ENCODE measurements around the gene KRTAP10-1. TPM values are rescaled to one million over a fixed set of nuclear protein-coding genes. Genes with fewer than 3 reads are reported as not detected.

Gene KRTAP10-1
- total and polyA plus RNA-seq, 9 of the 15 experiments (the other 6 are each of a cell fraction or from before 2014, with no cell fraction given) = not detected

- TF ChIP-seq RREB1 (CRISPR knock-in tag; IDR thresholded peaks at IDR 0.05) = 0 out of 2 replicates have a peak, but pooled peaks have one; percentile 41
- TF ChIP-seq CHD1 (IDR thresholded peaks at IDR 0.05; ENCODE audit: low read length) = no peak
- TF ChIP-seq ZBTB11 (CRISPR knock-in tag; IDR thresholded peaks at IDR 0.05) = no peak
- TF ChIP-seq HNRNPK (IDR thresholded peaks at IDR 0.05; ENCODE audit: low read depth, low read length, poor library complexity, severe bottlenecking) = no peak
- TF ChIP-seq PRMT5 (CRISPR knock-in tag; IDR thresholded peaks at IDR 0.05) = no peak
- TF ChIP-seq HDAC3 (IDR thresholded peaks at IDR 0.05; ENCODE audit: borderline replicate concordance, partially characterized antibody) = no peak
- TF ChIP-seq ZZZ3 (IDR thresholded peaks at IDR 0.05) = no peak
- TF ChIP-seq ZC3H8 (IDR thresholded peaks at IDR 0.05) = no peak
- TF ChIP-seq TAF1 (IDR thresholded peaks at IDR 0.05; ENCODE audit: control insufficient read depth, extremely low read depth, insufficient read depth, low read length, severe bottlenecking) = no peak
- no peak for TF ChIP-seq KDM5B (IDR thresholded peaks at IDR 0.05; ENCODE audit: insufficient replicate concordance, low read depth, low read length)
- no peak for TF ChIP-seq TAL1 (IDR thresholded peaks at IDR 0.05)
- no peak for TF ChIP-seq CREB1 (IDR thresholded peaks at IDR 0.05)
- 0 out of 2 replicates have a peak, but pooled peaks have one; percentile 37 for TF ChIP-seq CREB1 (CRISPR knock-in tag; IDR thresholded peaks at IDR 0.05)
- peak; percentile 23 to 59 for TF ChIP-seq E2F6 (IDR thresholded peaks at IDR 0.05; ENCODE audit: borderline replicate concordance in 1 of 2, extremely low read depth in 1 of 2, insufficient read depth in 1 of 2, insufficient read length in 1 of 2, low read depth in 1 of 2, low read length in 1 of 2, poor library complexity in 1 of 2, severe bottlenecking in 1 of 2)
- peak; percentile 64 for TF ChIP-seq NFYB (IDR thresholded peaks at IDR 0.05; ENCODE audit: extremely low read depth, insufficient read length)
- no peak for TF ChIP-seq ZNF778 (CRISPR knock-in tag; IDR thresholded peaks at IDR 0.05)
Measured at GRCh38 chr21:44517175-44517899, 22.7 kb downstream of the KRTAP10-1 start (continued).

Measured in K562 (cell line).